H1 (cell line): ENCODE data around the gene FGFBP1. TPM values are rescaled to one million over a fixed set of nuclear protein-coding genes. Genes with fewer than 3 reads are reported as not detected.

Experiments used
- CTCF ChIA-PET: fragments of 300-600 bp; sonication (Branson Sonifier 250); formaldehyde crosslinking; loops from one replicate; lab custom pipeline; 2021; ENCODE audit not compliant: partially characterized antibody; lab: Charles Lee
- POLR2A ChIA-PET: fragments of 300-600 bp; sonication (Branson Sonifier 250); formaldehyde crosslinking; loops from one replicate; lab custom pipeline; 2021; ENCODE audit warnings: inconsistent platforms; ENCODE audit not compliant: partially characterized antibody; lab: Charles Lee
- DNase-seq, 2 experiments: peaks; one replicate each; pipeline versions ENCODE4 v3.0.0 to v3.0.0-alpha.2; 2010 to 2022; ENCODE audit warnings: low spot score in 2 of 2, low read depth in 1 of 2, mixed read lengths in 1 of 2
- FAIRE-seq: peaks from 2 replicates; lab custom pipeline; 2011; peaks lifted over from hg19 to GRCh38; lab: Jason Lieb, UNC
- H2AFZ ChIP-seq: 2 replicates; pipeline ENCODE4 v1.8.1; 2012; ENCODE audit warnings: low read length, inconsistent platforms
- H2AK5ac ChIP-seq: 2 replicates; pipeline ENCODE4 v1.6.1; 2013; ENCODE audit warnings: low read depth, low read length
- H2BK120ac ChIP-seq: replicated peaks from 2 replicates; pipeline ENCODE3; 2013; ENCODE audit warnings: low read depth, low read length, inconsistent platforms
- H2BK12ac ChIP-seq: 2 replicates; pipeline ENCODE4 v1.6.1; 2013; ENCODE audit warnings: low read depth, low read length
- H2BK15ac ChIP-seq: 2 replicates; pipeline ENCODE4 v1.6.1; 2013; ENCODE audit warnings: low read length
- H2BK20ac ChIP-seq: 2 replicates; pipeline ENCODE4 v1.6.1; 2013; ENCODE audit warnings: low read length
- H2BK5ac ChIP-seq: 2 replicates; pipeline ENCODE4 v1.6.1; 2013; ENCODE audit warnings: low read depth, low read length
- H3K14ac ChIP-seq: 2 replicates; pipeline ENCODE4 v1.6.1; 2013; ENCODE audit warnings: inconsistent platforms; ENCODE audit not compliant: insufficient read length
- H3K18ac ChIP-seq: 2 replicates; pipeline ENCODE4 v1.6.1; 2013; ENCODE audit warnings: low read length; ENCODE audit errors: extremely low read depth
- H3K23ac ChIP-seq: 2 replicates; pipeline ENCODE4 v1.6.1; 2013; ENCODE audit warnings: inconsistent platforms; ENCODE audit not compliant: insufficient read length
- H3K23me2 ChIP-seq: 2 replicates; pipeline ENCODE4 v1.6.1; 2013; ENCODE audit warnings: low read depth, low read length
- H3K27ac ChIP-seq: 2 replicates; pipeline ENCODE4 v1.6.1; 2011; ENCODE audit warnings: low read depth, low read length, inconsistent platforms
- H3K27me3 ChIP-seq, 4 experiments: replicated peaks in 1 of 4; 1 replicate in 1 of 4; 2 replicates in 3 of 4; pipeline versions ENCODE4 v1.6.1 to v1.8.1; 2011 to 2013; ENCODE audit warnings: low read length in 3 of 4, mild to moderate bottlenecking in 3 of 4, inconsistent platforms in 2 of 4, mixed read lengths in 2 of 4, moderate library complexity in 1 of 4; ENCODE audit not compliant: control insufficient read depth in 3 of 4, insufficient read depth in 3 of 4; ENCODE audit errors: extremely low read depth in 1 of 4
- H3K36me3 ChIP-seq, 4 experiments: 2 replicates each; pipeline versions ENCODE4 v1.6.1 to v1.8.1; 2011 to 2013; ENCODE audit warnings: mild to moderate bottlenecking in 4 of 4, low read length in 3 of 4, moderate library complexity in 2 of 4, control low read depth in 1 of 4, inconsistent platforms in 1 of 4; ENCODE audit not compliant: insufficient read depth in 4 of 4, control insufficient read depth in 2 of 4
- H3K4ac ChIP-seq: replicated peaks from 2 replicates; pipeline ENCODE3; 2013; ENCODE audit warnings: low read length, low read depth, mixed read lengths, inconsistent platforms; ENCODE audit not compliant: insufficient read length
- H3K4me1 ChIP-seq, 4 experiments: replicated peaks in 1 of 4; 1 replicate in 1 of 4; 2 replicates in 3 of 4; pipeline versions ENCODE4 v1.6.1 to v1.8.1; 2011 to 2013; ENCODE audit warnings: low read length in 3 of 4, inconsistent platforms in 2 of 4, mixed read lengths in 1 of 4; ENCODE audit not compliant: insufficient read depth in 4 of 4, control insufficient read depth in 3 of 4
- H3K4me2 ChIP-seq, 2 experiments: 2 replicates each; pipeline versions ENCODE4 v1.6.1 to v1.8.1; 2011 to 2013; ENCODE audit warnings: low read depth in 2 of 2, low read length in 2 of 2, control low read depth in 1 of 2, inconsistent platforms in 1 of 2, mild to moderate bottlenecking in 1 of 2; ENCODE audit not compliant: insufficient read depth in 1 of 2
- H3K4me3 ChIP-seq, 4 experiments: fragments of 200-600, 300-600 bp in 1 of 4; sonication (generic), shearing (Covaris generic), sonication (Bioruptor Twin) in 1 of 4; 2 replicates each; pipeline versions ENCODE4 v1.5.1 to v1.8.1; 2011 to 2016; ENCODE audit warnings: low read length in 4 of 4, low read depth in 3 of 4, control low read depth in 2 of 4, inconsistent platforms in 2 of 4, mild to moderate bottlenecking in 2 of 4, mixed read lengths in 1 of 4, moderate library complexity in 1 of 4; ENCODE audit not compliant: insufficient read depth in 2 of 4; ENCODE audit errors: extremely low read depth in 1 of 4
- H3K56ac ChIP-seq: replicated peaks from 2 replicates; pipeline ENCODE3; 2013; ENCODE audit warnings: low read depth, mild to moderate bottlenecking, mixed read lengths, low read length, inconsistent platforms; ENCODE audit not compliant: insufficient read length
- H3K79me1 ChIP-seq: 2 replicates; pipeline ENCODE4 v1.6.1; 2013; ENCODE audit warnings: low read depth, low read length, control low read depth
- H3K79me2 ChIP-seq, 2 experiments: 2 replicates each; pipeline versions ENCODE4 v1.6.1 to v1.8.1; 2012 to 2013; ENCODE audit warnings: low read length in 2 of 2, mild to moderate bottlenecking in 2 of 2, inconsistent platforms in 1 of 2; ENCODE audit not compliant: insufficient read depth in 2 of 2, control insufficient read depth in 1 of 2
- H3K9ac ChIP-seq, 4 experiments: replicated peaks in 1 of 4; 1 replicate in 1 of 4; 2 replicates in 3 of 4; pipeline versions ENCODE4 v1.6.1 to v1.8.1; 2011 to 2013; ENCODE audit warnings: low read depth in 3 of 4, low read length in 3 of 4, control low read depth in 2 of 4, mild to moderate bottlenecking in 2 of 4, moderate library complexity in 2 of 4, inconsistent platforms in 1 of 4; ENCODE audit errors: extremely low read depth in 1 of 4
- H3K9me3 ChIP-seq, 2 experiments: 2 replicates each; pipeline versions ENCODE4 v1.6.1 to v1.8.1; 2012 to 2013; ENCODE audit warnings: mild to moderate bottlenecking in 2 of 2, moderate library complexity in 2 of 2, control low read depth in 1 of 2, inconsistent platforms in 1 of 2, low read depth in 1 of 2, low read length in 1 of 2, mixed read lengths in 1 of 2; ENCODE audit not compliant: insufficient read depth in 2 of 2
- H4K20me1 ChIP-seq, 2 experiments: replicated peaks in 1 of 2; 2 replicates each; pipeline versions ENCODE3 to v1.8.1; 2011 to 2013; ENCODE audit warnings: inconsistent platforms in 2 of 2, low read length in 2 of 2, mild to moderate bottlenecking in 1 of 2; ENCODE audit not compliant: insufficient read depth in 2 of 2, control insufficient read depth in 1 of 2
- H4K5ac ChIP-seq: 2 replicates; pipeline ENCODE4 v1.6.1; 2013; ENCODE audit warnings: low read length, low read depth, mixed read lengths, inconsistent platforms; ENCODE audit not compliant: insufficient read length
- H4K8ac ChIP-seq: 2 replicates; pipeline ENCODE4 v1.8.0; 2013; ENCODE audit warnings: mild to moderate bottlenecking, moderate library complexity, low read length, inconsistent platforms; ENCODE audit not compliant: insufficient read depth; ENCODE audit errors: extremely low read depth
- H4K91ac ChIP-seq: replicated peaks from 2 replicates; pipeline ENCODE3; 2013; ENCODE audit warnings: low read length, mixed read lengths, inconsistent platforms; ENCODE audit not compliant: insufficient read length
- BACH1 ChIP-seq: IDR thresholded peaks from 2 replicates; pipeline ENCODE4 v1.6.1; 2012; ENCODE audit warnings: low read length, improper control_type of control experiment
- BCL11A ChIP-seq, 2 experiments: IDR thresholded peaks; one replicate each; pipeline ENCODE4 v1.6.1; 2011; ENCODE audit warnings: low read depth in 2 of 2, low read length in 2 of 2, mild to moderate bottlenecking in 2 of 2
- CEBPB ChIP-seq: IDR thresholded peaks from 2 replicates; pipeline ENCODE4 v1.6.1; 2012; ENCODE audit warnings: low read depth, low read length
- CHD2 ChIP-seq: IDR thresholded peaks from 2 replicates; pipeline ENCODE4 v1.6.1; 2012; ENCODE audit warnings: low read length, improper control_type of control experiment
- CREB1 ChIP-seq: IDR thresholded peaks from 2 replicates; pipeline ENCODE4 v1.6.1; 2012; ENCODE audit warnings: inconsistent platforms
- GTF2F1 ChIP-seq: IDR thresholded peaks from 2 replicates; pipeline ENCODE4 v1.6.1; 2012; ENCODE audit warnings: low read depth, low read length, improper control_type of control experiment, borderline replicate concordance
- HDAC6 ChIP-seq: IDR thresholded peaks from one replicate; pipeline ENCODE4 v1.7.1; 2012; ENCODE audit warnings: low read depth, mild to moderate bottlenecking, inconsistent platforms, low read length, moderate library complexity
- KDM4A ChIP-seq: IDR thresholded peaks from one replicate; pipeline ENCODE4 v1.7.1; 2012; ENCODE audit warnings: low read depth, mild to moderate bottlenecking, moderate library complexity, low read length, inconsistent platforms; ENCODE audit not compliant: severe bottlenecking
- NANOG ChIP-seq: IDR thresholded peaks from 2 replicates; pipeline ENCODE4 v1.6.1; 2011; ENCODE audit warnings: low read length, low read depth, mild to moderate bottlenecking, inconsistent platforms; ENCODE audit not compliant: insufficient read depth, poor library complexity, severe bottlenecking
- SIN3A ChIP-seq, 2 experiments: IDR thresholded peaks in 1 of 2; conservative IDR thresholded peaks in 1 of 2; 2 replicates each; pipeline ENCODE4 v1.6.1; 2011 to 2012; ENCODE audit warnings: low read length in 2 of 2, improper control_type of control experiment in 1 of 2, low read depth in 1 of 2, mild to moderate bottlenecking in 1 of 2
- TCF12 ChIP-seq: IDR thresholded peaks from 2 replicates; pipeline ENCODE4 v1.6.1; 2011; ENCODE audit warnings: low read depth, mild to moderate bottlenecking, low read length
- WGBS, 2 experiments: shearing (Covaris generic) in 1 of 2; methylation state at CpG; one replicate each; pipeline versions ENCODE4 v1.1.6 to v1.1.7; 2013 to 2015; ENCODE audit warnings: low lambda C conversion rate in 2 of 2, mixed read lengths in 2 of 2, inconsistent platforms in 1 of 2, low coverage in 1 of 2, missing lambda C conversion rate in 1 of 2; ENCODE audit not compliant: insufficient replicate concordance in 2 of 2, insufficient coverage in 1 of 2, insufficient read length in 1 of 2; ENCODE audit errors: extremely low coverage in 1 of 2, missing lambda C conversion rate in 1 of 2; 5-methylcytosine and 5-hydroxymethylcytosine counted together
- polyA plus RNA-seq, 7 experiments: library from polyadenylated mRNA; depleted of rRNA in 3 of 7; stranded (reverse) in 5 of 7; unstranded in 2 of 7; fragments of >200 nt in 5 of 7; fragments of 200-250 nt in 2 of 7; gene quantifications; 1 replicate in 5 of 7; 2 replicates in 1 of 7; 4 replicates in 1 of 7; pipeline versions ENCODE4 v1.2.1 to v1.2.3, GENCODE V29; 2011 to 2013; ENCODE audit warnings: missing spikeins in 2 of 7, mixed read lengths in 2 of 7
- total RNA-seq: library from RNA; stranded (reverse); fragmentation: NEBNext Ultra II Directional; extraction: Animal tissue kit (Norgen Biotek cat#: 25700); gene quantifications from 2 replicates; pipeline ENCODE4 v1.2.1, GENCODE V29; 2021

The FGFBP1 gene
- total and polyA plus RNA-seq, 2 of the 8 experiments (the other 6 are each of a cell fraction or from before 2014, with no cell fraction given): 0.17 to 0.20 TPM

- no peaks in the 10 kb centered on the region for H4K20me1 ChIP-seq
- no peaks in the 10 kb centered on the region for H3K79me1 ChIP-seq
- no peak overlapping the region for H3K4me2 ChIP-seq
- H3K36me3 ChIP-seq: no peaks in the 10 kb centered on the region
- H4K91ac ChIP-seq: no peak overlapping the region
- no peak for FAIRE-seq
- no peak overlapping the region for H2BK15ac ChIP-seq
- no peak overlapping the region for H2AK5ac ChIP-seq
- H3K9me3 ChIP-seq: peaks cover 0 to 9% of the 10 kb centered on the region in 2 experiments; a peak in 2 of 4 replicates
- TF ChIP-seq KDM4A (no peak), HDAC6 (no peak), NANOG (no peak), CEBPB (no peak), BACH1 (no peak), TCF12 (no peak), SIN3A (conservative IDR thresholded peaks at IDR 0.05 in 1 of 2, IDR thresholded peaks at IDR 0.05 in 1 of 2; ENCODE audit: low read depth in 1 of 2, low read length in 2 of 2) (no peak), GTF2F1 (no peak), CHD2 (no peak), BCL11A (IDR thresholded peaks at IDR 0.05; ENCODE audit: low read depth in 2 of 2, low read length in 2 of 2) (no peak), CREB1 (no peak)
- TF ChIP-seq, all 59 proteins: peak for 0
- ChIA-PET POLR2A (interaction anchor here (0.8 to 1.2 kb wide), 3 partner anchors 12 to 153 kb away, joined by 3 read pairs; no protein-coding TSS in a partner anchor), CTCF (interaction anchor here (0.6 to 2.0 kb wide), 11 partner anchors 11 to 229 kb away, joined by 3 to 26 read pairs (median 4); no protein-coding TSS in a partner anchor)
- Histone ChIP-seq H2AFZ (no peak overlapping the region), H4K8ac (no peak overlapping the region), H2BK20ac (no peak overlapping the region), H3K14ac (no peak overlapping the region), H3K27ac (no peak overlapping the region), H3K4ac (no peak overlapping the region), H3K23ac (no peak overlapping the region), H2BK12ac (no peak overlapping the region), H2BK120ac (no peak overlapping the region), H3K79me2 (no peaks in the 10 kb centered on the region), H3K4me1 (peaks cover 0 to 4% (median 2%) of the 10 kb centered on the region in 4 experiments; a peak in 5 of 7 replicates), H3K9ac (no peak overlapping the region), H2BK5ac (no peak overlapping the region), H3K18ac (no peak overlapping the region), H3K27me3 (no peaks in the 10 kb centered on the region), H3K56ac (no peak overlapping the region), H3K4me3 (no peak overlapping the region), H4K5ac (no peak overlapping the region), H3K23me2 (no peaks in the 10 kb centered on the region)
- WGBS, 2 experiments: 94% methylated on average over 2 of the region's 2 CpGs; no CpG with 5 or more reads in 1 of the 2 experiments
- no peak for DNase-seq
Observed at GRCh38 chr4:15958562-15958961, 20.0 kb upstream of the FGFBP1 start.
